ENCODE data around the gene RAD50. TPM values are rescaled to one million over a fixed set of nuclear protein-coding genes. Genes with fewer than 3 reads are reported as not detected.

Gene RAD50
- total and polyA plus RNA-seq, 8 donors = 35.3 to 50.0 (median 42.3) TPM

DNA sequence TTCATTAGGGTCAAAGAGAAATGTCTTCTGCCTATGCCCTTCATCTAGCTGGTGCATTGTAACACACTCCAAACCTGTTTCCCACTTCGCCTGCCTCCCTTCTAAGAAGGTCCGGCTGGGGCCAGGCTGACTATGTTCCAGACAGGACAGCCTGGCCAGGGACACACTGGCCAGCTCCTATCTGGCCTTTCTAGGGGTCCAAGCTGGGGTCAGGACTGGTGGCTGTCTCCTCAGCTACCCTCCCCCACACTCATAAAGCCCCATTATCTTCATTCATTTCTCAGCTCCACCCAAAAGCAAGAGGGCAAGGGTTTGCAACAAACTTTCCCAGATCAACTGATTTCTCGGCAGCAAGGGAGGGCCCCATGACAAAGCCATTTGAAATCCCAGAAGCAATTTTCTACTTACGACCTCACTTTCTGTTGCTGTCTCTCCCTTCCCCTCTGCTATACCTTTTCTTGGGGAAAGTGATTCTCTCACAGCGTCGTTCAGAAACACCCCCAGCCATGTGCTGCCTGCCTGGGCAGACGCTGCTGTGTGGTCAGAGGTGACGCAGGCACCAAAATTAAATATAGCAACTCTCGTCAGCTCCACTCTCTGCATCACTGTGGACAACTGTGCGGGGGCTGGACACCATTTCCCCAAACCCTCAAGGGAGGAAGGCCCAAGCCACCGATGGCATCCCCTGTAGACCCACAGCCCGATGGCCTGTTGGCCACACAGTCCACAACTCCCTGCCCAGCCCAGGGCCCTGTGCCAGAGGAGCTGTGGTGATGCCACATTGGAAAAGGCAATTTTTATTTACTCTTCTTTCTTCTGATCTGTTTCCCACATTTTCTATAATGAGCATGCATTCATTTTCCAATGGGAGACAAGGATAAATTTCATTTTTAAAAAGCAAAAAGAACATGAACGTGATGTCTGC lies 107.3 kb downstream of the RAD50 start:
- Histone ChIP-seq H3K4me3 (no peak overlapping the region), H3K9me3 (no peaks in the 10 kb centered on the region), H3K36me3 (no peaks in the 10 kb centered on the region), H3K27me3 (no peaks in the 10 kb centered on the region), H3K27ac (no peak overlapping the region), H3K4me1 (no peaks in the 10 kb centered on the region)
- TF ChIP-seq, protein P1, sequence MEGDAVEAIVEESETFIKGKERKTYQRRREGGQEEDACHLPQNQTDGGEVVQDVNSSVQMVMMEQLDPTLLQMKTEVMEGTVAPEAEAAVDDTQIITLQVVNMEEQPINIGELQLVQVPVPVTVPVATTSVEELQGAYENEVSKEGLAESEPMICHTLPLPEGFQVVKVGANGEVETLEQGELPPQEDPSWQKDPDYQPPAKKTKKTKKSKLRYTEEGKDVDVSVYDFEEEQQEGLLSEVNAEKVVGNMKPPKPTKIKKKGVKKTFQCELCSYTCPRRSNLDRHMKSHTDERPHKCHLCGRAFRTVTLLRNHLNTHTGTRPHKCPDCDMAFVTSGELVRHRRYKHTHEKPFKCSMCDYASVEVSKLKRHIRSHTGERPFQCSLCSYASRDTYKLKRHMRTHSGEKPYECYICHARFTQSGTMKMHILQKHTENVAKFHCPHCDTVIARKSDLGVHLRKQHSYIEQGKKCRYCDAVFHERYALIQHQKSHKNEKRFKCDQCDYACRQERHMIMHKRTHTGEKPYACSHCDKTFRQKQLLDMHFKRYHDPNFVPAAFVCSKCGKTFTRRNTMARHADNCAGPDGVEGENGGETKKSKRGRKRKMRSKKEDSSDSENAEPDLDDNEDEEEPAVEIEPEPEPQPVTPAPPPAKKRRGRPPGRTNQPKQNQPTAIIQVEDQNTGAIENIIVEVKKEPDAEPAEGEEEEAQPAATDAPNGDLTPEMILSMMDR (IDR thresholded peaks at IDR 0.05) = no peak
- intact Hi-C loops (cut with DNase I) = no loop called here
- ATAC-seq = no peak
- DNase-seq = no peak

DNA sequence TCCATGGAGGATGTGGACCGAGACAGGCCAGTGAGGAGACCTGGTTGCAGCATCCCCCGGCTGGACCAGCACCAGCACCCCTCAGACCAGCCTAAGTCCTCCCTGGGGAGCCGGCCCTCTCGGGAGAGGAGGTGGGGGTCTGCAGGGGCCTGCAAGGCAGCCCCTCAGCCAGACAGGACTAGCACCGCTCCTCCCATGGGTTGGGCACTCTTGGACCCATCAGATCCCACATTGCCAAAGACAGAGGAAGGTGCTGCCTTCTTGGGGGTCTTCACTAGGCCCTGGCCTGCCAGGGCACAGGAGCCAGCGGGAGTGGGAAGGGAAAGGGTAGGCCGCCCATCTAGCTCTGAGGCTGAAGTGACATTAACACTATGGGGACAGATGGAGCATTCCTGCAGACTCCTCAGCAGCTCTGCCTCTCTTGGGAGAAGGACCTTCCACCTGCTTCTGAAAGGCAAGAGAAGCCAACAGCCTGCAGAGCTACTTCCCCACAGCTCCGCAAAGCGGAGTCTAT lies 108.0 kb downstream of the RAD50 start:
- Histone ChIP-seq H3K4me1 (no peaks in the 10 kb centered on the region), H3K36me3 (no peaks in the 10 kb centered on the region), H3K4me3 (no peak overlapping the region), H3K9me3 (no peaks in the 10 kb centered on the region), H3K27me3 (no peaks in the 10 kb centered on the region), H3K27ac (no peak overlapping the region)
- TF ChIP-seq, protein P1 (IDR thresholded peaks at IDR 0.05) = no peak
- no peak for DNase-seq
- ATAC-seq = no peak
- intact Hi-C loops (cut with DNase I) = no loop called here

DNA sequence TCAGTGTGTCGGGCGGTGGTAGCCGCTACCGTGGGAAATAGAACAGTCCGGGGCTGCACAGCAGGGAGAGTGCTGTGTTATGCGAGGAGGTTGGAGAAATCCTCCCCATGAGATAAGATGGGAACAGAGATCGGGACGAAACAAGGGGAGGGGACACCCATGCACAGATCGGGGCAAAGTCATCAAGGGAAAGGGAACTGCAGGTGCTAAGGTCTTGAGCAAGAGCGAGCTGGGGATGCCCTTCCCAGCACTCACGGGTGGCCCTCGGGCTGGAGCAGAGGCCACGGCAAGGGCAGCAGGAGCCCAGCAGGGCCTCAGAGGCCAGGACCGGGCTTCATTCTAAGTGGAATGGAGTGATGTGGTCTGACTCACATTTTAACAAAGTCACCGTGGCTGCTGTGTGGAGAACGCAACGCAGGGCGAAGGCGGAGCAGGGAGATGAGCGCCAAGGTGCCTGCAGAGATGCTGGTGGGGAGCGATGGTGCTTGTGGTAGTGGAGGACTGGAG lies 108.8 kb downstream of the RAD50 start:
- Histone ChIP-seq H3K36me3 (no peaks in the 10 kb centered on the region), H3K4me3 (no peak overlapping the region), H3K27ac (no peak overlapping the region), H3K4me1 (no peaks in the 10 kb centered on the region), H3K27me3 (no peaks in the 10 kb centered on the region), H3K9me3 (no peaks in the 10 kb centered on the region)
- TF ChIP-seq, protein P1 (IDR thresholded peaks at IDR 0.05) = no peak
- intact Hi-C loops (cut with DNase I) = no loop called here
- no peak for ATAC-seq
- no peak for DNase-seq

DNA sequence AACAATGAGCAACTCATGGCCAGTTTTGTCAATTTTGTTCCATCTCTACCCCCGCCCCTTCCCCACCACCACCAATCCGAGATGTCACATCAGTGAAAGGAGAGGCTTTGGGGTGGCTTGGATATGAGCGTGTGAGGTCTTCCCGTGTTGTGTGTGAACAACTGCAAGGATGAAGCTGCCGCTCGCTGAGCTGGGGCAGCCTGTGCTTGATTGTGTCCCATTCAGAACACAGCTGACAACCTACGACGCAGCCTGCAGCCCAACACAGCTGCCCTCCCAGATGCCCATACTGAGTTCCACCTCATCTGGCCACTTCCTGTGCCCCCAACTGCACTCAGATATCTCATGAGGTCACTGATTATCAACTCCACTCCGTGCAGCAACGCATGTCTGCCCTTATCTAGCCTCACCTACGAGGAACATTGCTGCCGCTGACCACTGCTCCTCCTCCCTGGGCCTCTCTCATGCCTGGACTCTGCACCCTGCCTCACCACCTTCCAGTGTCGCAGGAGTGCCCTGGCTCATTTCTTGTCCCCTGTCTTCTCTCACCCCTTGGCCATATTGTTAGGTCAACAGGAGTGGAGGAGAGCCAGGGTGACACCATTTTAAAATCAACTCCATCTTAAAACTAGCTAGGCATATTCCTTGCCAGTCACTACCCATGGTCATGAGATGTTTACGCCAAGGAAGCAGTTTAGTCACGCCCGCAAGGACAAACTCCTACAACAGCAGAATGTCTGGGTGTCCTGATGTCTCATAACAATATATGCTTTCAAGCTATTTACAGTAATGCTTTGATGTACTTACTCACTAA lies 109.7 kb downstream of the RAD50 start:
- ATAC-seq (no peak), DNase-seq (no peak)
- H3K27ac ChIP-seq = no peak overlapping the region
- intact Hi-C loops (cut with DNase I) = no loop called here
- no peaks in the 10 kb centered on the region for H3K36me3 ChIP-seq
- H3K9me3 ChIP-seq = no peaks in the 10 kb centered on the region
- H3K27me3 ChIP-seq = no peaks in the 10 kb centered on the region
- no peaks in the 10 kb centered on the region for H3K4me1 ChIP-seq
- no peak overlapping the region for H3K4me3 ChIP-seq
- TF ChIP-seq, protein P1 (IDR thresholded peaks at IDR 0.05) = no peak

DNA sequence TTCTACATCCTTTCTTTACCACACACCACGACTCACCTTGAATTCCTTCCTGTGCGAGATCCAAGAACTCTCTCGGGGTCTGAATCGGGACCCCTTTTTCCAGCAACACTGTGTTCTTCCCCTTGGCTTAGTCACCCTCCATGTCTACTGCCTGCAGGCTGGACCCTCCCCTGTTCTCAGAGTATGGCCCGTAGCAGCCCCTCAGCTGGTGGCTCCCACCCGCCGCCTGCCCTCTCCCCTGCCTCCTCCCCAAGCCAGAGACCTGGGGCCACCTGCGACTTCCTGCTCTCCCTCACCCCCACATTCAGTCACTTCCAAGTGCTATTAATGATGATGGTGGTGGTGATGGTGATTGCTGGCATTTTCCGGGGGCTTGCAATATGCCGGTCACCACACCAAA lies 110.5 kb downstream of the RAD50 start:
- DNase-seq (no peak), ATAC-seq (no peak)
- Histone ChIP-seq H3K4me1 (no peaks in the 10 kb centered on the region), H3K9me3 (no peaks in the 10 kb centered on the region), H3K27ac (no peak overlapping the region), H3K27me3 (no peaks in the 10 kb centered on the region), H3K4me3 (no peak overlapping the region), H3K36me3 (no peaks in the 10 kb centered on the region)
- TF ChIP-seq, protein P1 (IDR thresholded peaks at IDR 0.05) = no peak
- intact Hi-C loops (cut with DNase I) = no loop called here

Measured in left lung (tissue), 10 donors.